ENCODE data around the gene PRPF19.

Gene PRPF19

DNA sequence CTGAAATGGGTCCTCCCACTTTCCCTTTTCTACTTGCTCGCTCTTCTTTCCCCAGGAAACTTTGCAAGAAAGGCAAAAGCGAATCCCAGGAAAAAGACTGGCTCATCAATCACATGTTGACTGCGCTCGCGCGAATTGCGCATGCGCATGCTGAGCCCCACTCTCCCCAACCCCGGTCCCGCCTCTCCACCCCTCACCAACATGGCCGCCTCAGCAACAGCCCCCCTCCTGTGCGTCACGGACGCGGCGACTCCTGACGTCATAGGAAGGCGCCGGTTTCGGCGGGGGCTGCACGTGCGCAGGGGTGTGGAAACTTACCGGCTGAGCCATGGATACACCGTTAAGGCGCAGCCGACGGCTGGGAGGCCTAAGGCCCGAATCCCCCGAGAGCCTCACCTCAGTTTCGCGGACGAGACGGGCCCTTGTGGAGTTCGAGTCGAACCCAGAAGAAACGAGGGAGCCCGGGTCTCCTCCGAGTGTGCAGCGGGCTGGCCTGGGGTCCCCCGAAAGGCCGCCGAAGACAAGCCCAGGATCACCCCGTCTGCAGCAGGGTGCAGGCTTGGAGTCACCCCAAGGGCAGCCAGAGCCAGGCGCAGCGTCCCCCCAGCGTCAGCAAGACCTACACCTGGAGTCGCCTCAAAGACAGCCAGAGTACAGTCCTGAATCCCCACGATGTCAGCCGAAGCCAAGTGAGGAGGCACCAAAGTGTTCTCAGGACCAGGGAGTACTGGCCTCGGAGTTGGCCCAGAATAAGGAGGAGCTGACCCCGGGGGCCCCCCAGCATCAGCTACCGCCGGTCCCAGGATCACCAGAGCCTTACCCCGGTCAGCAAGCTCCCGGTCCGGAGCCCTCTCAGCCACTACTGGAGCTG, 64.4 kb downstream of the PRPF19 start, which contains the start of gene CCDC86:
Gene CCDC86, plus strand, starts transcription at position 317 of the 871 bp plus-strand sequence. Its CDS starts 12 bp downstream, at position 329.
- peak; percentile 68 for DNase-seq (ENCODE audit: low read depth)

All from non-pigmented ciliary epithelial cell (primary cell).